Endothelial cell (in vitro differentiated cells): ENCODE measurements around the gene ZBTB20. TPM values are rescaled to one million over a fixed set of nuclear protein-coding genes. Genes with fewer than 3 reads are reported as not detected.
"Not testable (repeated sequence)": the region's sequence is repeated elsewhere in the genome, so short reads cannot be mapped to it uniquely, and the experiment has no call there.

Experiments used
- DNase-seq: peaks from one replicate; pipeline ENCODE4 v3.0.0; 2021; ENCODE audit warnings: low spot score
- H3K27ac Mint-ChIP-seq: one replicate; pipeline ENCODE4 v1.8.0; 2021; ENCODE audit warnings: mixed read lengths, inconsistent platforms; ENCODE audit not compliant: unreplicated experiment
- H3K27me3 Mint-ChIP-seq: one replicate; pipeline ENCODE4 v1.8.0; 2021; ENCODE audit warnings: mild to moderate bottlenecking, moderate library complexity, mixed read lengths, inconsistent platforms; ENCODE audit not compliant: unreplicated experiment
- H3K36me3 Mint-ChIP-seq: one replicate; pipeline ENCODE4 v1.8.0; 2021; ENCODE audit warnings: mild to moderate bottlenecking, low read depth, mixed read lengths, inconsistent platforms; ENCODE audit not compliant: unreplicated experiment
- H3K4me1 Mint-ChIP-seq: one replicate; pipeline ENCODE4 v1.8.0; 2021; ENCODE audit warnings: mild to moderate bottlenecking, mixed read lengths, inconsistent platforms; ENCODE audit not compliant: unreplicated experiment
- H3K4me3 Mint-ChIP-seq: one replicate; pipeline ENCODE4 v1.8.0; 2021; ENCODE audit warnings: mild to moderate bottlenecking, mixed read lengths, inconsistent platforms; ENCODE audit not compliant: unreplicated experiment
- H3K9me3 Mint-ChIP-seq: one replicate; pipeline ENCODE4 v1.8.0; 2021; ENCODE audit warnings: mixed read lengths, inconsistent platforms; ENCODE audit not compliant: unreplicated experiment
- total RNA-seq: library from RNA; stranded (reverse); fragmentation: NEBNext Ultra II Directional; extraction: Animal tissue kit (Norgen Biotek cat#: 25700); gene quantifications from one replicate; pipeline ENCODE4 v1.2.1, GENCODE V29; 2021; ENCODE audit not compliant: unreplicated experiment
- TF ChIP-seq, protein P1 (sequence below): fragments of 200-600 bp; sonication (generic); IDR thresholded peaks from one replicate; pipeline ENCODE4 v1.5.0; 2021; ENCODE audit warnings: antibody characterized with exemption; ENCODE audit not compliant: unreplicated experiment

The ZBTB20 gene
- total RNA-seq, 1 donor from 2014 or later: 4.2 TPM

GRCh38 chr3:115186351-115187148 is 39.5 kb upstream of the ZBTB20 start:
- DNase-seq: no peak
- peaks cover 3% of the 10 kb centered on the region for H3K36me3 Mint-ChIP-seq
- peaks cover 11% of the 10 kb centered on the region for H3K4me1 Mint-ChIP-seq
- H3K4me3 Mint-ChIP-seq: no peak overlapping the region
- peak overlapping the region; percentile 89 for H3K27ac Mint-ChIP-seq
- no peaks in the 10 kb centered on the region for H3K9me3 Mint-ChIP-seq
- H3K27me3 Mint-ChIP-seq: peaks cover 6% of the 10 kb centered on the region
- TF ChIP-seq, protein P1, sequence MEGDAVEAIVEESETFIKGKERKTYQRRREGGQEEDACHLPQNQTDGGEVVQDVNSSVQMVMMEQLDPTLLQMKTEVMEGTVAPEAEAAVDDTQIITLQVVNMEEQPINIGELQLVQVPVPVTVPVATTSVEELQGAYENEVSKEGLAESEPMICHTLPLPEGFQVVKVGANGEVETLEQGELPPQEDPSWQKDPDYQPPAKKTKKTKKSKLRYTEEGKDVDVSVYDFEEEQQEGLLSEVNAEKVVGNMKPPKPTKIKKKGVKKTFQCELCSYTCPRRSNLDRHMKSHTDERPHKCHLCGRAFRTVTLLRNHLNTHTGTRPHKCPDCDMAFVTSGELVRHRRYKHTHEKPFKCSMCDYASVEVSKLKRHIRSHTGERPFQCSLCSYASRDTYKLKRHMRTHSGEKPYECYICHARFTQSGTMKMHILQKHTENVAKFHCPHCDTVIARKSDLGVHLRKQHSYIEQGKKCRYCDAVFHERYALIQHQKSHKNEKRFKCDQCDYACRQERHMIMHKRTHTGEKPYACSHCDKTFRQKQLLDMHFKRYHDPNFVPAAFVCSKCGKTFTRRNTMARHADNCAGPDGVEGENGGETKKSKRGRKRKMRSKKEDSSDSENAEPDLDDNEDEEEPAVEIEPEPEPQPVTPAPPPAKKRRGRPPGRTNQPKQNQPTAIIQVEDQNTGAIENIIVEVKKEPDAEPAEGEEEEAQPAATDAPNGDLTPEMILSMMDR: no peak

DNA sequence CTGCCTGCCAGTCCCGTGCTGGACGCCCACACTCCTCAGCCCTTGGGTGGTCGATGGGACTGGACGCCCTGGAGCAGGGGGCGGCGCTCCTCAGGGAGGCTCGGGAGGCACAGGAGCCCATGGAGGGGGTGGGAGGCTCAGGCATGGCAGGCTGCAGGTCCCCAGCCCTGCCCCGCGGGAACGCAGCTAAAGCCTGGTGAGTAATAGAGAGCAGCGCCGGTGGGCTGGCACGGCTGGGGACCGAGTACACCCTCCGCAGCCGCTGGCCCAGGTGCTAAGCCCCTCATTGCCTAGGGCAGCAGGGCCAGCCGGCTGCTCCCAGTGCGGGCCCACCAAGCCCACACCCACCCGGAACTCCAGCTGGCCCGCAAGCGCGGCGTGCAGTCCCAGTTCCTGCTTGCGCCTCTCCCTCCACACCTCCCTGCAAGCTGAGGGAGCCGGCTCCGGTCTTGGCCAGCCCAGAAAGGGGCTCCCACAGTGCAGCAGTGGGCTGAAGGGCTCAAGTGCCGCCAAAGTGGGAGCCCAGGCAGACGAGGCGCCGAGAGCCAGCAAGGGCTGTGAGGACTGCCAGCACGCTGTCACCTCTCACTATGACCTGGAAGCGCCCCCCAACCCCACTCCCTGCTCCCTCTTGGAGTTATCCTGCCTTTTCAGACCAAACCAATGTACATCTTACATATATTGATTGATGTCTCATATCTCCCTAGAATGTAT is 37.9 kb upstream of the ZBTB20 start:
- H3K27me3 Mint-ChIP-seq, H3K4me3 Mint-ChIP-seq, H3K9me3 Mint-ChIP-seq, DNase-seq, H3K36me3 Mint-ChIP-seq: not testable (repeated sequence)
- H3K4me1 Mint-ChIP-seq: peaks cover 11% of the 10 kb centered on the region
- H3K27ac Mint-ChIP-seq: peak overlapping the region; percentile 39

GRCh38 chr3:115178930-115179329 is 31.8 kb upstream of the ZBTB20 start:
- not testable (repeated sequence) for H3K4me1 Mint-ChIP-seq, H3K9me3 Mint-ChIP-seq, H3K27ac Mint-ChIP-seq, H3K27me3 Mint-ChIP-seq, H3K4me3 Mint-ChIP-seq, DNase-seq, H3K36me3 Mint-ChIP-seq

DNA sequence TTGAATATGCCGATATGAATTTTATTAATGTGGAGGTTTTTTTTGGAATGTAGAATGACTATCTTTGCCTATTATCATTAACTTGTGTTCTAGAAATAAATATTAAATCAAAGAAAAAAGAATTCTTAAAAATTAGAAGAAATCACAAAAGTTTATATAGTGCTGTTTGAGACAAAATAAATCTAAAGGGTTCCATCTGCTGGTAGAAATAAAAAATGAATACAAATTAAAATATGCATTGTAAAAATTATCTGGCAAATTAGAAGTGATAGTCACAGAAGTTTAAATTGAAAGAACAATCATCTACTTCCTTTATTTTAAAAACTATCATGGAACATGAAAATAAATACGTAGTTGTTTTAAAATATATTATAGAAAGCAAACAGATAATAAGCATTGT is 22.7 kb upstream of the ZBTB20 start:
- no peak for DNase-seq
- H3K27ac Mint-ChIP-seq: no peak overlapping the region
- no peaks in the 10 kb centered on the region for H3K36me3 Mint-ChIP-seq
- no peaks in the 10 kb centered on the region for H3K27me3 Mint-ChIP-seq
- no peaks in the 10 kb centered on the region for H3K9me3 Mint-ChIP-seq
- TF ChIP-seq, protein P1: peak; percentile 19
- H3K4me1 Mint-ChIP-seq: no peaks in the 10 kb centered on the region
- no peak overlapping the region for H3K4me3 Mint-ChIP-seq

- H3K27ac Mint-ChIP-seq: no peak overlapping the region
- H3K36me3 Mint-ChIP-seq: no peaks in the 10 kb centered on the region
- TF ChIP-seq, protein P1: no peak
- no peaks in the 10 kb centered on the region for H3K4me1 Mint-ChIP-seq
- no peaks in the 10 kb centered on the region for H3K27me3 Mint-ChIP-seq
- DNase-seq: no peak
- no peaks in the 10 kb centered on the region for H3K9me3 Mint-ChIP-seq
- H3K4me3 Mint-ChIP-seq: no peak overlapping the region
These were observed 18.6 kb upstream of the ZBTB20 start for GRCh38 chr3:115165701-115166100.

- Mint-ChIP-seq H3K27me3 (no peaks in the 10 kb centered on the region), H3K36me3 (no peaks in the 10 kb centered on the region), H3K4me1 (no peaks in the 10 kb centered on the region), H3K9me3 (no peaks in the 10 kb centered on the region), H3K4me3 (no peak overlapping the region), H3K27ac (no peak overlapping the region)
- TF ChIP-seq, protein P1: no peak
- no peak for DNase-seq
These were observed 18.2 kb upstream of the ZBTB20 start for GRCh38 chr3:115165266-115165665.
